GM21515 (cell line): ENCODE measurements around the gene MYCN.
"Not testable (repeated sequence)": the region's sequence is repeated elsewhere in the genome, so short reads cannot be mapped to it uniquely, and the experiment has no call there.

Experiments used
- ATAC-seq: cut with Tn5 transposase; IDR thresholded peaks from one replicate; pipeline ENCODE4 v1.9.1; 2021; ENCODE audit not compliant: unreplicated experiment

Gene MYCN

DNA sequence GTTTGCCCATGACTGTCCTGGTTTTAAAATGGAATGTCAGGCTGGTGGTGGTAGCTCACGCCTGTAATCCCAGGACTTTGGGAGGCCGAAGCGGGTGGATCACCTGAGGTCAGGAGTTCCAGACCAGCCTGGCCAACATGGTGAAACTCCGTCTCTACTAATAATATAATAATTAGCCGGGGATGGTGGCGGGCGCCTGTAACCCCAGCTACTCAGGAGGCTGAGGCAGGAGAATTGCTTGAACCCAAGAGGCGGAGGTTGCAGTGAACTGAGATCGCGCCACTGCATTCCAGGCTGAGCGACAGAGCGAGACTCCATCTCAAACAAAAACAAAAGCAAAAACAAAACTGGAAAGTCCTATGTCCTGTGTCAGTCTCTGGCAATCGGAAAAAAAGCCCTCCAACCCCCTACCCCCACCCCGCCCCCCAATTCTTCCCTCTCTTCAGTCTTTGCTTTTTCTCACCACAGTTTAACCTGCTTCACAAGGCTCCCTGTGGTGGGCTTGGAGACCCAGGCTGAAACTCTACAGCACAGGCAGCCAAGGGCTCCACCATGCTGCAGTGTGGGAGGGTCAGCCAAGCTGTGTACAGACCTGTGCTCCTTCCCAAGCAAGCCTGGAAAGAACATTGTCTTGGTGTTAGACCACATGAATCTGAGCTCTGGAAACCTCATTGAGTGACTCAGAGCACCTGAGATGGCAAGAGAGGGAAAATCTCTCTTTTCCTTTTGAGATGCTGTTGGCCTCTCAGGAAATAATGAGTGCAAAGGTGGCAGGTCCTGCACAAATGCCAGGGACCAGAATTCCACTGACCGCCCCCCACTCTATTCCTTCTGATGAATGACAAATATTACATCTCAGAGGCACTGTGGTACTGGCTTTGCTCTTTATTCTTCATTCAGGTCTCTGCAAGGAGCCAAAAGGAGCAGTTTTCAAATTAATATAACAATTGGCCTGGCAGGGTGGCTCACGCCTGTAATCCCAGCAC lies 16.7 kb downstream of the MYCN start:
- no peak for ATAC-seq

DNA sequence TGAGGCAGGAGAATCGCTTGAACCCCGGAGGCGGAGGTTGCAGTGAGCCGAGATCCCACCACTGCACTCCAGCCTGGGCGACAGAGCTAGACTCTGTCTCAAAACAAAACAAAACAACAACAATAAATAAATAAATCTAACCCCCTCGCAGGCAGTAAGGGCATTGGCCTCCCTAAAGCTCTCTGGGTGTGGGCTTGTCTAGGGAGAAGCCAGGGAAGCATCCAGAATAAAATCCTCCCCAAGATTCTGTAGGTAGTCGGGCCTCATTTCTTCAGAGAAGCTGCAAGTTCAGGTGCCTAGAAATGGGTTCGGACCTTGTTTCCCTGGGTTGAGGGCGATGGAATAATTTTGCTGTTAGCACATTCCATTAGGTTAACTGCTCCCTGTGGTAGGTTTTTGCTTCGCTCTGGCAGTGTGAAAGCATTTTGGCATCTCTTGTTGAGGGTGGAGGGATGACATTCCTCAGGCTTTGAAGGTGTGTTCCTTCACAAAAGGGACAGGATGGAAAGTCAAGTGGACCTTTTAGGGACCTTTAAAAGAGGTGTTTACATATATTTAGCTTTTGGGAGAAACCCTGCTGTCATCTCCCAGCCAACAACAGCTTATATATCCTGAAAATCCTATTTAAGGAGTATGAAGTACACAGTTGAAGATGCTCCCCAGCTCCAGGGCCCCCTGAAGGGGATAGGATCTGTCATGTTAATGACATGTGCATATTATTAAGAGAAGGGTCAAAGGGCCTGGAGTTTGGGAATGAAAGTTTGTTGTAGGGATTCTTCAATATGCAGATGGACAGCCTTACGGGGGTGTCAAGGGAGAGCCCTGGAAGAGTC lies 17.7 kb downstream of the MYCN start:
- no peak for ATAC-seq

DNA sequence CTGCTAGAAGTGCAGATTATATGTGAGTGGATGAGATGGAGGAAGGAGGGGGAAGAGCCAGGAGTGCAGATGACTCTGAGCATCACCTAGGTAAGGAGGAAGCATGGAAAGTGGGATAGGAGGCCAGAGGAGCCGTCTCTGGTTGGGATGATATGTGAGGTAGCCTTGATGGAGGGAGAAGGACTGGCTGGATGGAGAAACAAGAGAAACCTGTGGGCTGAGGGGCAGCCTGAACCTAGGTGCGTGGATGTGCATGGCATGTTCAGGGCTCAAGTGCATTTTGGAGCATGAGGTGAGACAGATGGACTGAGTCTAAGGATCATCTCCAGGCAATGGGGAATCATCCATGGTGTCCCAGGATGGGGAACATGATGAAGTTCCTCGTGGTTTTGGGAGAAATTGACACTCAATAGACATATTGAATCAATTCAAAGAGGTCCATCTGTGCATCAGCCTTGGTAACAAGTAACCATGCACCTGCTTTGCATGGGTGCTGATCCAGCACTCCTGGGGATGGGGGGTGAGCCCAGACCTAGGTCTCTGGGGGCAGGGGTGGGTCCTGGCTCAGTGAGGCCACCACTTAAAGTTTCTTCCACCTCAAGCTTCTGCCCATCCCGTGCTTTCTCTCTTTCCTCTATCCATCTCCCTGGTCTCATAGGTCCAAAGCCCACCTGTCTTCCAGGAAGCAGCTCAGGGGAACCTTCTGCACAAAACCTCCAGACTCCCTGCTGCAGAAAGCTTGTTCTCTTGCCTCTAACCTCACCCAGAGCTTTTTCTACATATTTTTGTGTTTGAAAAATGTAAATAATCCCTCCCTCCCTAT lies 19.2 kb downstream of the MYCN start:
- no peak for ATAC-seq

DNA sequence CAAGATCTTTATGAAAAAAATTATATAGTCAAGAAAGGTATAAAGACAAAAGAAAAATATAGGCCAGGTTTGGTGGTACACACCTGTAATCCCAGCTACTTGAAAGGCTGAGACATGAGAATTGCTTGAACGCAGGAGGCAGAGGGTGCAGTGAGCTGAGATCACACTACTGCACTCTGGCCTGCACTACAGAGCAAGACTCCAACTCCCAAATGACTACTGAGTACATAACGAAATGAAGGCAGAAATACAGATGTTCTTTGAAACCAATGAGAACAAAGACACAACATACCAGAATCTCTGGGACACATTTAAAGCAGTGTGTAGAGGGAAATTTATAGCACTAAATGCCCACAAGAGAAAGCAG lies 19.8 kb downstream of the MYCN start:
- ATAC-seq = not testable (repeated sequence)

DNA sequence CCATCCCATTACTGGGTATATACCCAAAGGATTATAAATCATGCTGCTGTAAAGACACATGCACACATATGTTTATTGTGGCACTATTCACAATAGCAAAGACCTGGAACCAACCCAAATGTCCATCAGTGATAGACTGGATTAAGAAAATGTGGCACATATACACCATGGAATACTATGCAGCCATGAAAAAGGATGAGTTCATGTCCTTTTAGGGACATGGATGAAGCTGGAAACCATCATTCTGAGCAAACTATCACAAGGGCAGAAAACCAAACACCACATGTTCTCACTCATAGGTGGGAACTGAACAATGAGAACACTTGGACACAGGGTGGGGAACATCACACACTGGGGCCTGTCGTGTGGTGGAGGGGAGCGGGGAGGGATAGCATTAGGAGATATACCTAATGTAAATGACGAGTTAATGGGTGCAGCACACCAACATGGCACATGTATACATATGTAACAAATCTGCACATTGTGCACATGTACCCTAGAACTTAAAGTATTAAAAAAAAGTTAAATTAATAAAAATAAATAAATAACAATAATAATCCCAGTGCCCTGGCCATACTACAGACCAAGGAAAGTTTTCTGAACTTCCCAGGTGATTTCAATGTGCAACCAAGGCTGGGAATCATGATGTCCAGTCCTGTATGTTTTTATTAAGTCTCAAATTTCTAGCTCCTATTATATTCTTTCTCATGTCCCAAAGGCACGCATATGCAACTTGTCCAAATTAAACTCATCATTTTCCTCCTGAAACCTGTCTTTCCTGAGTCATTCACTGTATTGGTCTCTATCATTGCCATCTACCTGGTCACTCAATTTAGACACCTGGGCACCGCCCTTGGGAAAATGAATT lies 23.0 kb downstream of the MYCN start:
- not testable (repeated sequence) for ATAC-seq

DNA sequence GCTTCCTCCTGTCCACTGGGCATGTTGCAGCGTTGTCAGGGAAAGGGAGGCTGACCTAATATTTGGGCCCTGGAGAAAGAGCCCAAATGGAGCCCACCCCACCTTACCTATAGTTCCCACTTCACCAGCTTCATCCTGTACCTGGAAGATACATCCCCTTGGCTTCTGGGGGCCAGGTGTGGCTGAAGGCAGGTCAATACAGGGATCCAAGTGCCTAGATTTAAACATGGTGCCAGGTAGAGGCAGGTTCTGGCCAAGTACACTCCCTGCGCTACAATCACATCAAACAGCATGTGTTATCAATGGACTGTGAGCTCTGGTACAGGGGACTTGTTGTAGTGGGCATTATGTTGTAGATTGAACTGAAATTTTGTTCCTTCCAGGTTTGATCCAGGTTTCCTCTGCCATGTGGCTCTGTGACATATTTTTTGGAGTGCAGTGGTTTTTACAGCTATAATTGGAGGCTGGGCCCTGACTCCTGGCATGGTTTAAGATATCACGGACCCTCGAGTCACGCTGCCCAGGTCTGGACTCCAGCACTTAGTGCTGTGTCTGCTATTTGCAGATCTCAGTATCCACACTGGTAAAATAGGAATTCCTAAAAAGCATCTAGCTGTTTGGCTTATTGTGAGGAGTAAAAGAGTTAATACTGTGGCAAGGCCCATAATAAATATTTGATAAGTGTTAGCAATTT lies 23.8 kb downstream of the MYCN start:
- ATAC-seq = no peak

DNA sequence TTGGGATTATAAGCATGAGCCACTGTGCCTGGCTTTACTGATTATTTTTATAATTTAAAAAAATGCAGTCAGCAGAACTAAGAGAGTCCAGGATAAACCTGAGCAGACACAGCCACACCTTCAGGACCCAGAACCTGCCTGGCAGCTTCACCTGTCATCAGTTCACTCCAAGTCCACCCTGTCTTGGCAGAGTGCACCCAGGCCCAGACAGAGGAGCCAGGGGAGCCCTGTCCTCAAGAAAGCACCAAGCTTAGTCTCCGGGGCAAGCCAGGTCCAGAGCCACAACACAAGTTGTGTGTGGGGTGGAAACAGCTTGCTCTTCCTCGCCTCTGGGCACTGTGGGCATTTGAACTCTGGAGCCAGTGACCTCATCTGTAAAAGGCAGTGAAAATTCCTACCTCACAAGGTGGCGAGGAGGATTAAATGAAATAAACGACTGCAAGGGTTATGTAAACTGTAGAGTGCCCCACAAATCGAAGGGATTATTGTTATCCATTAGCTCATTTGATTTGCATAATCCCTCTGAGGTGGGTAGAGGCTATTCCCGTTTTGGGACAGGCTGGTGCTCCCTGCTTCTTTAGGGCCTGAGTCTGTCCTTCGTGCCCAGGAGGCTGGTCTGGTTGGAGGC lies 24.7 kb downstream of the MYCN start:
- no peak for ATAC-seq

DNA sequence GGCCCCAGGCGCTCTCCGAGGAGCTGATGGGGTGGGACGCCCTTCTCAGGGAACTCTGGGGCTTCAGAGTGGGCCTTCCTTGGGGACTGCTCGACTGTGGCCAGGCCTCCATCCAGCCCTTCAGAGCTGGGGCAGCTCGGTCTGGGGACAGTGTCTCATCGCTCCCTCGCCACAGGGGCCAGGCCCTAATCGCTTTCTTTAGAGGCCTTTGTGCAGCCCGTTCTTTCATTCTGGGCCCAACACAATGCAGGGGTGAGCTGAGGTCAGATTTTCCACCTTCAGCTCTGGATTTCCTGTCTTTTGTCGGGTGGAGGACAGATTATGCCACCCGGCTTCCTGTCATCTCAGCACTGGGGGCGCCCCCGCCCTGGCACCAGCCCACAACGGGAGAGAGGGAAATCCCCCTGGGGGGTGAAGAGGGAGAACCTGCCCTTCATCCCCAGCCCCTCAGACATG lies 25.2 kb downstream of the MYCN start:
- no peak for ATAC-seq

DNA sequence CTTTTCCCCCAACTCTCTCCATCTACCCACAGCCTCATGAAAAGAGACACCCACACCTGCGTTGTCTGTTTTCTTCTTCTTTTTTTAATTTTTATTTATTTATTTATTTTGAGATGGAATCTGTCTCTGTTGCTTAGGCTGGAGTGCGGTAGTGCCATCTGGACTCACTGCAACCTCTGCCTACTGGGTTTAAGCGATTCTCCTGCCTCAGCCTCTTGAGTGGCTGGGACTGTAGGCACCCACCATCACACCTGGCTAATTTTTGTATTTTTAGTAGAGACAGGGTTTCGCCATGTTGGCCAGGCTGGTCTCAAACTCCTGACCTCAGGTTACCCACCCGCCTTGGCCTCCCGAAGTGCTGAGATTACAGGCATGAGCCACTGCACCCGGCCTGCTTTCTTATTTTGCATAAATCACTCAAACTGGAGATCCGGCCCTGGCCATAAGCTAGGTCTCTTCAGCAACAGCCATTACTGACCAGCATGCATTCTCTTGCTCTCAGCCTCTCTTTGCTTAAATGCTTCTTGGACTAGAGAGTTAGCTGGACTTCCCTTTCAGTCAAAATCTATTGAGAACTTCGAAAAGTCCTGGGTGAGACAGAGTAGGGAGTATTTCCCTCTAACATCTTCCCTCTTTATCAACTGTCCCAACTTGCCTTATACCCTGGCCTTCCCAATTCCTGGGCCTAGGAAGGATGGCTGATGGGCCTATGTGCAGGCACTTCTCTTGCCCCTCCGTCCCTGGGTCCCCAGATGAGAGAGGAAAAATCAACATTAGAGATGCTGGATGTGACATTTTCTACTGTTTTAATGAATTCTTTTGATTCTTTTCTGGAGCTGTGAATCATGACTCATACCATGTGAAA lies 27.3 kb downstream of the MYCN start:
- no peak for ATAC-seq

DNA sequence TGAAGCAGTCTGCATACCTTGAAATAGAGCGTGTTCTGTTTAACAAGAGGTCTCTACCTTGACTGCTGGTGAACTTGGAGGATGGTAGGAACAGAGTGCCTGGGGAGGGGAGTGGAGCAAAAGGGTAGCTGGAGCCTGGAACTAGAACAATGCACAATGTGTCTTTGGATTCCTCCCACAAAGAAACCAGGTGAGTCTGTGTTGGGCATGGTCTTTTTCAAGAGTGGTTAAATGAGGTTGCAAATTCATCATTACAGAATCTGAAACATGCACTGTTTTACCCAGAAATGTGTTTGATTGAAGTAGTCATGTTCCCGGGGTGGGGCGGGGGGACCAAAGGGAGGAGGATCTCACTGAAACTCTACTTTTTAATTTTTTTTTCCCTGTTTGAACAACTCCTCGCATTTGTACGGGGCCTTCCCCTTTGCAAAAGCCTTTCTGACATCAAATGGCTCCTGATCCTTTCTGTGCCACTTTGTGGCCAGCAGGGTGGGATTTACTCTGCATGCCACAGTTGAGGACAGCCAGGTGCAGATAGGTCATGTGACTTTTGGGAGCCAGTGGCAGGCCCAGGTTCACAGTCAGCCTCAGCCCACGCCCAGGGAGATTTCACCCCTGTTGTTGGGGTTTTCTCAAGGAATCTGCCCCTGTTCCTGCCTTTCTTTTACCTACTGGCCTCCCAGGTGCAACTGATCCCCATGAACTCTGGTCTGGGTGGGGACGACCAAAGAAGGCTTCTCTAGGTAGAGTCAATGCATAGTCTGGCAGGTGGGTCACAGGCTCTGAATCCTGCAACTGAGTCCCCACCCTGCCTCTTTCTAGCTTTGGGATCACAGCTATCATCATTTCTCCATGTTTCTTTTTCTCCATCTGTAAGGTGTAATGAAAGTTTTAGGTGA lies 28.2 kb downstream of the MYCN start:
- no peak for ATAC-seq

DNA sequence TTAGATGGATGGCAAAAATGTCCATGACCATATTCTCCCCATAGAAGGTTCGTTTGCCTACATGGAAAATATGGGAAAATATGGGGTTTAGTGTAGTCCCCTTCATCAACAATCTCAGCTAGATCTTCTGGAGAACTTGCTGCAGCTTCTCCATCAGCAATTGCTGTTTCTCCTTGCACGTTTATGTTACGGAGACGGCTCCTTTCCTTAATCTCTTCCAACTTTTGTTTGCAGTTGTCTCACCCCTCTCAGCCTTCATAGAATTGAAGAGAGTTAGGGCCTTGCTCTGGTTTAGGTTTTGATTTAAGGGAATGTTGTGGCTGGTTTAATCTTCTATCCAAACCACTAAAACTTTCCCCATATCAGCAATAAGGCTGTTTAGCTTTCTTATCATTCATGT lies 28.9 kb downstream of the MYCN start:
- no peak for ATAC-seq

DNA sequence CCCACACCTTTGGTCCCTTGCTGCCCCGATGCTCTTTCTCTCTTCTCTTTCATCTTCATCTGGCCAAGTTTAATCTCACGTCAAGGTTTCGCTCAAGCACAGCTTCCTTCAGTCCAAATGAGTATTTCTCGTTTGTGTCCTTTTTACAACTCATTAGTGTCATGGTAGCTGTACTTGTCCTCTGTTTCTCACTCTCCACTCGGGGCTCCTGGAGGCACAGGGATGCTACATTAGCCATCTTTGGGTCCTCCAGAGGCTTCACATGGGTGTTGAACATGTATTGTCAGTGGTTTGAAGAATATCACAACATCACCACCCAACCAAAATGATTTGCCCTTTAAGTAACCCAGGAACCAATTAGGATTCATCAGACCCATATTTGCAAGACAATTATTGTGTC lies 30.4 kb downstream of the MYCN start:
- no peak for ATAC-seq

DNA sequence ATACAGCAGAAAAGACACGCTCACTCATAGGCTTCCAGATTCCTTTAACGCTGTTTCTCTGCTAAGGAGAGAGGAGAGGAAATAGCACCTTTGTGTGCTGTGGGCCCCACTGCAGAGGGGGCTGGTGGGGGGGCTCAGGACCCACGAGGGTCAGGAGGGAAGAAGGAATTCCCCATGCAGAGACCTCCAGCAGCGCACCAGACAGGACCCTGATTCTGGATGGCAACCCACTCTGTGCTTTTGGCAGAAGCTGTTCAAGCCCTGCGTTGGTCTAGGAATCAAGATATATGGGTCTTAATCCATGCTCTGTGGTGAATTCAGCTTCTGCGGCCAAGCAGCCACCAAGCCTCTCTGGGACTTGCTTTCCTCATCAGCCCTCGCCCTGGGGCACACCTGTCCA lies 31.0 kb downstream of the MYCN start:
- ATAC-seq = no peak

DNA sequence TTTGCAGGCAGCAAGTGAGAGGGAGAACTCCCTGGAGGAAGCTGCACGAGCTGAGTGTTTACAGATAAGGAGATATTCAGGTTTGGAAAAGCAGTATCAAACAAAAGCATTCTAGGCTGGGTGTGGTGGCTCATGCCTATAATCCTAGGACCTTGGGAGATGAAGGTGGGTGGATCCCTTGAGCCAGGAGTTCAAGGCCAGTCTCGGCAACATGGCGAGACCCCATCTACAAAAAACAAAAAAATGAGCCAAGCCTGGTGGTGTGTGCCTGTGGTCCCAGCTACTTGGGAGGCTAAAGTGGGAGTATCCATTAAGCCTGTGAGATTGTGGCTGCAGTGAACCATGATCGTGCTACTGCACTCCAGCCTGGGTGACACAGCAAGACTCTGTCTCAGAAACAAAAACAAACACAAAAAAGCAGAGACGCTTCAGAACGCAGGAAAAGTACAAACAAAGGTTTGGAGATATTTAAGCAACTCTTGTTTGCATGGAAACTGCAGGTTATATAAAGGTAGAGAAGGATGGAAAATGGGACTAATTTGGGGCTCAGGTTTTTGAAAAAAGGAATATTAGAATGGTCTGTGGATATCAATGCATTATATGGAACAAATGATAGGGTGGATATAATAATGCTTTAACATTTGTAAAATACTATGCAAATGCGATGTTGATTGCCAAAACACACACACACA lies 31.6 kb downstream of the MYCN start:
- no peak for ATAC-seq

DNA sequence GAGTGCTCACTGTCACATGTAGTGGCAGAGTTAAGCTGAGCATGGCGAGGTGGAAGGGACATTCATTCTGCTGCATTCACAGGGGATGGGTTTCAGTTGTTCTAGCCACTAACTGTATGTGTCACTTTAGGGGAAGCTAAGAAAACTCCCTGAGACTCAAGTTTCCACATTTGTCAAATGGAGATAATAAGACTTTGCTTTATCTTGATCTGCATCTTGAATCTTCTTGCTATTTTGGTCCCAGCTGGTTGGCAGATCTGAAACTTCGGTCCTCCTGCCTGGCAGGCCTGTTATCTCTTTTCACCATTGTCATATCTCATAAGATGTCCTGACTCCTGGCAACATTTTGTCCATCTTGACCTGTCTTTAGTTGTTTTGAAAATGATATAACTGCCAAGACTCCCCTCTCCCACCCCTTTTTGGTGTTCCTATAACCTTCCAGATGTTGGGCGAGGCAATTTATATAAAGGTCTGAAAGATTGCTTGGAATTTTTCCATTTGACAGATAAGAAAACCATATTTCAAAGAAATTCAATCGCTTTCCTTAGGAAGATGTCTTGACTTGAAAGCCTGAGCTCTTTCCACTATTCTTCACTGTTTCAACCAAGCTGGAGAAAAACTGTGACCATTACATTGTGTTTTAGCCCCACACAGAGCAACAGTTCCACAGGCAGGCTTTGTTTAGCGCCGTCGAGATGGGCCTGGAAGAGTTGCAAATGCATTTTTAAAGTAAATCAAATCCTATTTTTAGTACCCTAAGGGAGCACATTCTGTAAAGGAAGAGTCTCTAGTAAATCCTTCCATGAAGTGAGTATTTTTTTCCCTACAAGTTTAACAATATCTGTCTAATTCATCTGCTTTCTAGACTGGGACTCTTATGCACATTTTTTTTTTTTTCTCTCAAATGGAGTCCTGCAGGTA lies 33.4 kb downstream of the MYCN start:
- no peak for ATAC-seq
